KMS-11 (cell line): ENCODE measurements around the gene GXYLT1.
"Not testable (repeated sequence)": the region's sequence is repeated elsewhere in the genome, so short reads cannot be mapped to it uniquely, and the experiment has no call there.

Experiments
- H2AFZ ChIP-seq: fragments of 200-600 bp; sonication (generic); 2 replicates; pipeline ENCODE4 v1.6.1; 2016; ENCODE audit warnings: antibody characterized with exemption, mixed run types, low read depth
- H3K27ac ChIP-seq: fragments of 200-600 bp; sonication (generic); 2 replicates; pipeline ENCODE4 v1.6.1; 2016; ENCODE audit warnings: mild to moderate bottlenecking, mixed run types
- H3K27me3 ChIP-seq: fragments of 200-600 bp; sonication (generic); 2 replicates; pipeline ENCODE4 v1.6.1; 2017; ENCODE audit warnings: mild to moderate bottlenecking, low read depth, mixed run types, moderate library complexity; ENCODE audit not compliant: insufficient read depth
- H3K36me3 ChIP-seq: fragments of 200-600 bp; sonication (generic); 2 replicates; pipeline ENCODE4 v1.6.1; 2017; ENCODE audit warnings: mild to moderate bottlenecking, mixed run types; ENCODE audit not compliant: insufficient read depth
- H3K4me1 ChIP-seq: fragments of 200-600 bp; sonication (generic); 2 replicates; pipeline ENCODE4 v1.6.1; 2016; ENCODE audit warnings: mild to moderate bottlenecking, low read depth, mixed run types; ENCODE audit not compliant: poor library complexity, severe bottlenecking
- H3K4me2 ChIP-seq: fragments of 200-600 bp; sonication (generic); 2 replicates; pipeline ENCODE4 v1.7.0; 2016; ENCODE audit warnings: mild to moderate bottlenecking, mixed run types
- H3K4me3 ChIP-seq: fragments of 200-600 bp; sonication (generic); IDR thresholded peaks from 2 replicates; pipeline ENCODE4 v1.6.1; 2017; ENCODE audit warnings: low read depth, low read length, mixed read lengths; ENCODE audit not compliant: insufficient read depth
- H3K79me2 ChIP-seq: fragments of 200-600 bp; sonication (generic); 2 replicates; pipeline ENCODE4 v1.6.1; 2016; ENCODE audit warnings: low read depth, mixed run types; ENCODE audit not compliant: insufficient read depth
- H3K9ac ChIP-seq: fragments of 200-600 bp; sonication (generic); 2 replicates; pipeline ENCODE4 v1.6.1; 2016; ENCODE audit warnings: mild to moderate bottlenecking, mixed run types
- H4K20me1 ChIP-seq: fragments of 200-600 bp; sonication (generic); 2 replicates; pipeline ENCODE4 v1.6.1; 2016; ENCODE audit warnings: mild to moderate bottlenecking, mixed run types; ENCODE audit not compliant: insufficient read depth
- TF ChIP-seq, protein P1 (sequence below): fragments of 200-600 bp; sonication (generic); conservative IDR thresholded peaks from 2 replicates; pipeline ENCODE4 v1.6.1; 2017; ENCODE audit warnings: low read depth, mild to moderate bottlenecking, antibody characterized with exemption, low read length, moderate library complexity, mixed read lengths

The GXYLT1 gene

GRCh38 chr12:42059127-42059526 is 85.5 kb downstream of the GXYLT1 start:
- no peak overlapping the region for H3K9ac ChIP-seq
- H2AFZ ChIP-seq = no peak overlapping the region
- H3K27me3 ChIP-seq = no peaks in the 10 kb centered on the region
- no peak overlapping the region for H3K4me2 ChIP-seq
- no peaks in the 10 kb centered on the region for H3K79me2 ChIP-seq
- no peaks in the 10 kb centered on the region for H4K20me1 ChIP-seq
- H3K4me1 ChIP-seq = no peaks in the 10 kb centered on the region
- TF ChIP-seq, protein P1, sequence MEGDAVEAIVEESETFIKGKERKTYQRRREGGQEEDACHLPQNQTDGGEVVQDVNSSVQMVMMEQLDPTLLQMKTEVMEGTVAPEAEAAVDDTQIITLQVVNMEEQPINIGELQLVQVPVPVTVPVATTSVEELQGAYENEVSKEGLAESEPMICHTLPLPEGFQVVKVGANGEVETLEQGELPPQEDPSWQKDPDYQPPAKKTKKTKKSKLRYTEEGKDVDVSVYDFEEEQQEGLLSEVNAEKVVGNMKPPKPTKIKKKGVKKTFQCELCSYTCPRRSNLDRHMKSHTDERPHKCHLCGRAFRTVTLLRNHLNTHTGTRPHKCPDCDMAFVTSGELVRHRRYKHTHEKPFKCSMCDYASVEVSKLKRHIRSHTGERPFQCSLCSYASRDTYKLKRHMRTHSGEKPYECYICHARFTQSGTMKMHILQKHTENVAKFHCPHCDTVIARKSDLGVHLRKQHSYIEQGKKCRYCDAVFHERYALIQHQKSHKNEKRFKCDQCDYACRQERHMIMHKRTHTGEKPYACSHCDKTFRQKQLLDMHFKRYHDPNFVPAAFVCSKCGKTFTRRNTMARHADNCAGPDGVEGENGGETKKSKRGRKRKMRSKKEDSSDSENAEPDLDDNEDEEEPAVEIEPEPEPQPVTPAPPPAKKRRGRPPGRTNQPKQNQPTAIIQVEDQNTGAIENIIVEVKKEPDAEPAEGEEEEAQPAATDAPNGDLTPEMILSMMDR = no peak
- no peaks in the 10 kb centered on the region for H3K36me3 ChIP-seq
- no peak overlapping the region for H3K4me3 ChIP-seq
- no peak overlapping the region for H3K27ac ChIP-seq

- H2AFZ ChIP-seq = no peak overlapping the region
- no peaks in the 10 kb centered on the region for H3K36me3 ChIP-seq
- H3K4me2 ChIP-seq = no peak overlapping the region
- TF ChIP-seq, protein P1 = no peak
- no peak overlapping the region for H3K9ac ChIP-seq
- no peaks in the 10 kb centered on the region for H3K27me3 ChIP-seq
- no peaks in the 10 kb centered on the region for H3K79me2 ChIP-seq
- H3K27ac ChIP-seq = no peak overlapping the region
- no peaks in the 10 kb centered on the region for H3K4me1 ChIP-seq
- no peak overlapping the region for H3K4me3 ChIP-seq
- H4K20me1 ChIP-seq = no peaks in the 10 kb centered on the region
Observed at GRCh38 chr12:42056130-42056529, 88.5 kb downstream of the GXYLT1 start.

DNA sequence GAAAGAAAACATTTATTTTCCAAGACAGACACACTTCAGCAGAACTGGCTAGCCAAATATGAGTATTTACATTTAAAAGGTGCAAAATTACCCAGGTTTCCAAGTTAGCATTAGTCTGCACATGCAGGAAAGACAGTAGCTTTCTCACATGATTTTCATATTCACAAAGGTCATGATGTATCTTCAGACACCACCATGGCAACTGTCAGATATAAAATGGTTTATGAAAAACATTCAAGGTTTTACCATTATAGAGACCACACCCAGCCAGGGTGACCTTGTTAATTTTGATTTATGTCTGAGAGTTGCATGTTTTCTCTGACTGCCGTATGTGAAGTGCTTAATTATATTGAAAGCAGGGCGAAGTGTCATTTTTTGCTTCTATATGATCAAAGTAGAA is 91.2 kb downstream of the GXYLT1 start:
- Histone ChIP-seq H3K4me1 (no peaks in the 10 kb centered on the region), H3K27me3 (no peaks in the 10 kb centered on the region), H3K4me3 (no peak overlapping the region), H3K4me2 (no peak overlapping the region), H3K79me2 (no peaks in the 10 kb centered on the region), H2AFZ (no peak overlapping the region), H3K36me3 (no peaks in the 10 kb centered on the region), H4K20me1 (no peaks in the 10 kb centered on the region), H3K27ac (no peak overlapping the region), H3K9ac (no peak overlapping the region)
- TF ChIP-seq, protein P1 = no peak

DNA sequence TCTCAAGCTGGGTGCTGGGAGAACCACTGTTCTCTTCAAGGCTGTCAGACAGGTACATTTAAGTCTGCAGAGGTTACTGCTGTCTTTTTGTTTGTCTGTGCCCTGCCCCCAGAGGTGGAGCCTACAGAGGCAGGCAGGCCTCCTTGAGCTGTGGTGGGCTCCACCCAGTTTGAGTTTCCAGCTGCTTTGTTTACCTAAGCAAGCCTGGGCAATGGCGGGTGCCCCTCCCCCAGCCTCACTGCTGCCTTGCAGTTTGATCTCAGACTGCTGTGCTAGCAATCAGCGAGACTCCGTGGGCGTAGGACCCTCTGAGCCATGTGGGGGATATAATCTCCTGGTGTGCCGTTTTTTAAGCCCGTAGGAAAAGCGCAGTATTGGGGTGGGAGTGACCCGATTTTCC is 95.7 kb downstream of the GXYLT1 start:
- peak overlapping the region; percentile 41; the same call in 1 of the 2 replicates for H2AFZ ChIP-seq
- H4K20me1 ChIP-seq, H3K27me3 ChIP-seq, H3K79me2 ChIP-seq, H3K4me3 ChIP-seq, H3K4me1 ChIP-seq, H3K36me3 ChIP-seq: not testable (repeated sequence)
- H3K9ac ChIP-seq = peak overlapping the region; percentile 39; the same call in 1 of the 2 replicates
- peak overlapping the region; percentile 41; the same call in 1 of the 2 replicates for H3K27ac ChIP-seq
- H3K4me2 ChIP-seq = peak overlapping the region; percentile 6; the same call in 1 of the 2 replicates

DNA sequence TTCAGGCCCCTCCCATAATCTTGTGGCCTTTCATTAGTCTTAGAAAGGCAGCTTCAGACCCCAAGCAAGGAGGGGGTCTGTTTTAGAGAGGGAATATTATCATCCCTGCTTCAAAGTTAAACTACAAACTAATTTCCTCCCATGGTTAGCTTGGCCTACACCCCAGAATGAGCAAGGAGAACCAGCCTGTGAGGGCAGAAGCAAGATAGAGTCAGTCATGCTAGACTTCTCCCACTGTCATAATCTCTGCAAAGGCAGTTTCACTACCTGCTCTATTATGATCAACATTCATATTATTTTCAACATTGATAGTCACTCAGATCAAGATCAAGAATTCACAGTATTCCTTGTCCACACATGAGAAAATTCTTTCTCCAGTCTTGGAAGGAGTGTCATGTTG is 105.1 kb downstream of the GXYLT1 start:
- Histone ChIP-seq H3K36me3 (no peaks in the 10 kb centered on the region), H2AFZ (no peak overlapping the region), H3K4me2 (no peak overlapping the region), H3K27ac (no peak overlapping the region), H3K4me1 (no peaks in the 10 kb centered on the region), H3K79me2 (no peaks in the 10 kb centered on the region), H3K27me3 (no peaks in the 10 kb centered on the region), H3K4me3 (no peak overlapping the region), H3K9ac (no peak overlapping the region), H4K20me1 (no peaks in the 10 kb centered on the region)
- TF ChIP-seq, protein P1 = no peak
